Liver (tissue), 9 donors: ENCODE data around the gene B3GALT5. TPM values are rescaled to one million over a fixed set of nuclear protein-coding genes. Genes with fewer than 3 reads are reported as not detected.

ENCODE experiments used
- DNase-seq: peaks from one replicate; pipeline ENCODE4 v3.0.0-alpha.2; 2017; ENCODE audit warnings: low spot score
- H3K27ac ChIP-seq, 2 donors: one replicate each; pipeline ENCODE4 v1.7.0; 2013; ENCODE audit warnings: inconsistent platforms in 2 of 2, low read length in 2 of 2, control low read depth in 1 of 2, low read depth in 1 of 2, mild to moderate bottlenecking in 1 of 2
- H3K27me3 ChIP-seq, 4 donors: one replicate each; pipeline versions ENCODE4 v1.6.1 to v1.7.0; 2013; ENCODE audit warnings: low read length in 3 of 4, inconsistent platforms in 1 of 4, mild to moderate bottlenecking in 1 of 4, moderate library complexity in 1 of 4; ENCODE audit not compliant: control insufficient read depth in 4 of 4, insufficient read depth in 4 of 4
- H3K36me3 ChIP-seq, 4 donors: one replicate each; pipeline versions ENCODE4 v1.6.1 to v1.7.0; 2013; ENCODE audit warnings: low read length in 3 of 4, mild to moderate bottlenecking in 3 of 4, low read depth in 1 of 4, moderate library complexity in 1 of 4; ENCODE audit not compliant: control insufficient read depth in 4 of 4, insufficient read depth in 3 of 4
- H3K4me1 ChIP-seq, 4 donors: one replicate each; pipeline versions ENCODE4 v1.6.1 to v1.7.0; 2013; ENCODE audit warnings: low read length in 3 of 4, mild to moderate bottlenecking in 3 of 4, moderate library complexity in 1 of 4; ENCODE audit not compliant: control insufficient read depth in 4 of 4, insufficient read depth in 4 of 4
- H3K4me3 ChIP-seq, 3 donors: one replicate each; pipeline versions ENCODE4 v1.6.1 to v1.7.0; 2013; ENCODE audit warnings: low read length in 3 of 3, control low read depth in 1 of 3, low read depth in 1 of 3, mild to moderate bottlenecking in 1 of 3
- H3K9ac ChIP-seq, 2 donors: one replicate each; pipeline ENCODE4 v1.7.0; 2013; ENCODE audit warnings: low read length in 2 of 2, mild to moderate bottlenecking in 2 of 2, moderate library complexity in 2 of 2, control low read depth in 1 of 2, low read depth in 1 of 2
- H3K9me3 ChIP-seq, 4 donors: one replicate each; pipeline versions ENCODE4 v1.6.1 to v1.7.0; 2013; ENCODE audit warnings: low read length in 3 of 4; ENCODE audit not compliant: control insufficient read depth in 4 of 4
- CTCF ChIP-seq: fragments of 150-350 bp; IDR thresholded peaks from 2 replicates; pipeline ENCODE4 v1.5.1; 2017; ENCODE audit warnings: improper control_type of control experiment, low read depth, low read length; ENCODE audit not compliant: missing input control
- EGR1 ChIP-seq, 2 donors: IDR thresholded peaks; 2 replicates each; pipeline ENCODE4 v1.6.1; 2016 to 2018; ENCODE audit warnings: antibody characterized with exemption in 2 of 2, low read depth in 2 of 2
- FOXA2 ChIP-seq: IDR thresholded peaks from 2 replicates; pipeline ENCODE4 v1.6.1; 2016; ENCODE audit warnings: antibody characterized with exemption
- HNF4A ChIP-seq, 2 donors: conservative IDR thresholded peaks; 2 replicates each; pipeline ENCODE4 v1.6.1; 2016; ENCODE audit warnings: antibody characterized with exemption in 2 of 2, mild to moderate bottlenecking in 2 of 2
- HNF4G ChIP-seq: IDR thresholded peaks from 2 replicates; pipeline ENCODE4 v1.6.1; 2016; ENCODE audit warnings: antibody characterized with exemption
- JUND ChIP-seq, 2 donors: IDR thresholded peaks; 2 replicates each; pipeline ENCODE4 v1.6.1; 2016; ENCODE audit warnings: antibody characterized with exemption in 2 of 2
- MAX ChIP-seq: IDR thresholded peaks from 2 replicates; pipeline ENCODE4 v1.6.1; 2016; ENCODE audit warnings: antibody characterized with exemption
- RAD21 ChIP-seq, 2 donors: IDR thresholded peaks; 2 replicates each; pipeline ENCODE4 v1.6.1; 2016; ENCODE audit warnings: antibody characterized with exemption in 2 of 2, mild to moderate bottlenecking in 2 of 2
- REST ChIP-seq: IDR thresholded peaks from 2 replicates; pipeline ENCODE4 v1.6.1; 2016; ENCODE audit warnings: antibody characterized with exemption, mild to moderate bottlenecking
- RXRA ChIP-seq, 2 donors: IDR thresholded peaks; 2 replicates each; pipeline ENCODE4 v1.6.1; 2017 to 2018; ENCODE audit warnings: antibody characterized with exemption in 2 of 2, mild to moderate bottlenecking in 1 of 2
- ZBTB33 ChIP-seq: IDR thresholded peaks from 2 replicates; pipeline ENCODE4 v1.6.1; 2016; ENCODE audit warnings: antibody characterized with exemption
- WGBS: extraction: QIAGEN DNeasy Blood & Tissue Kit; methylation state at CpG from one replicate; pipeline ENCODE4 v1.1.7; 2013; 5-methylcytosine and 5-hydroxymethylcytosine counted together
- polyA plus RNA-seq, 2 donors: library from polyadenylated mRNA; stranded (reverse) in 1 of 2; unstranded in 1 of 2; fragments of 200-250 nt in 1 of 2; fragments of >200 nt in 1 of 2; fragmentation: Nextera tagmentation in 1 of 2; extraction: Ambion mirVana in 1 of 2; gene quantifications; one replicate each; pipeline versions ENCODE4 v1.2.1 to v1.2.3, GENCODE V29; 2013 to 2015
- total RNA-seq, 2 donors: library from RNA; depleted of rRNA; stranded (reverse); fragments of >200 nt; gene quantifications; one replicate each; pipeline ENCODE4 v1.2.3, GENCODE V29; 2014
- donor health status: healthy.
- donor health status: healthy.
- donor health status: healthy.
- donor health status: healthy.
- donor health status: healthy.

Gene B3GALT5
- total and polyA plus RNA-seq, 4 donors: 0.05 to 0.33 (median 0.10) TPM

GRCh38 chr21:39658066-39658465 lies 45.3 kb downstream of the B3GALT5 start:
- Histone ChIP-seq H3K4me3 (no peak overlapping the region), H3K9ac (no peak overlapping the region), H3K27me3 (peaks cover 0 to 3% (median 0%) of the 10 kb centered on the region in 4 donors), H3K4me1 (no peaks in the 10 kb centered on the region), H3K9me3 (peaks cover 2 to 7% (median 3%) of the 10 kb centered on the region in 4 donors), H3K36me3 (no peaks in the 10 kb centered on the region), H3K27ac (no peak overlapping the region)
- DNase-seq: no peak
- TF ChIP-seq RXRA (IDR thresholded peaks at IDR 0.05) (no peak), REST (no peak), JUND (IDR thresholded peaks at IDR 0.05) (no peak), HNF4G (no peak), EGR1 (IDR thresholded peaks at IDR 0.05; ENCODE audit: low read depth in 2 of 2) (no peak), ZBTB33 (no peak), HNF4A (conservative IDR thresholded peaks at IDR 0.05) (no peak)
- 60% methylated on average over 2 of the region's 2 CpGs for WGBS

- 88% methylated on average over 7 of the region's 7 CpGs for WGBS
- Histone ChIP-seq H3K36me3 (no peaks in the 10 kb centered on the region), H3K4me3 (no peak overlapping the region), H3K27ac (no peak overlapping the region), H3K9me3 (no peaks in the 10 kb centered on the region), H3K9ac (no peak overlapping the region), H3K27me3 (peaks cover 0 to 3% (median 0%) of the 10 kb centered on the region in 4 donors), H3K4me1 (no peaks in the 10 kb centered on the region)
- TF ChIP-seq RXRA (IDR thresholded peaks at IDR 0.05) (no peak), CTCF (no peak), RAD21 (IDR thresholded peaks at IDR 0.05) (no peak), REST (no peak), MAX (no peak), FOXA2 (no peak)
- no peak for DNase-seq
These were observed 46.5 kb downstream of the B3GALT5 start for GRCh38 chr21:39659070-39659815.
